Liver (tissue), 9 donors: Measurements from ENCODE around the gene HMGCS1. TPM values are rescaled to one million over a fixed set of nuclear protein-coding genes. Genes with fewer than 3 reads are reported as not detected.
"Not testable (repeated sequence)": the region's sequence is repeated elsewhere in the genome, so short reads cannot be mapped to it uniquely, and the experiment has no call there.

Source experiments
- DNase-seq: peaks from one replicate; pipeline ENCODE4 v3.0.0-alpha.2; 2017; ENCODE audit warnings: low spot score
- H3K27ac ChIP-seq, 2 donors: one replicate each; pipeline ENCODE4 v1.7.0; 2013; ENCODE audit warnings: inconsistent platforms in 2 of 2, low read length in 2 of 2, control low read depth in 1 of 2, low read depth in 1 of 2, mild to moderate bottlenecking in 1 of 2
- H3K27me3 ChIP-seq, 4 donors: one replicate each; pipeline versions ENCODE4 v1.6.1 to v1.7.0; 2013; ENCODE audit warnings: low read length in 3 of 4, inconsistent platforms in 1 of 4, mild to moderate bottlenecking in 1 of 4, moderate library complexity in 1 of 4; ENCODE audit not compliant: control insufficient read depth in 4 of 4, insufficient read depth in 4 of 4
- H3K36me3 ChIP-seq, 4 donors: one replicate each; pipeline versions ENCODE4 v1.6.1 to v1.7.0; 2013; ENCODE audit warnings: low read length in 3 of 4, mild to moderate bottlenecking in 3 of 4, low read depth in 1 of 4, moderate library complexity in 1 of 4; ENCODE audit not compliant: control insufficient read depth in 4 of 4, insufficient read depth in 3 of 4
- H3K4me1 ChIP-seq, 4 donors: one replicate each; pipeline versions ENCODE4 v1.6.1 to v1.7.0; 2013; ENCODE audit warnings: low read length in 3 of 4, mild to moderate bottlenecking in 3 of 4, moderate library complexity in 1 of 4; ENCODE audit not compliant: control insufficient read depth in 4 of 4, insufficient read depth in 4 of 4
- H3K4me3 ChIP-seq, 3 donors: one replicate each; pipeline versions ENCODE4 v1.6.1 to v1.7.0; 2013; ENCODE audit warnings: low read length in 3 of 3, control low read depth in 1 of 3, low read depth in 1 of 3, mild to moderate bottlenecking in 1 of 3
- H3K9ac ChIP-seq, 2 donors: one replicate each; pipeline ENCODE4 v1.7.0; 2013; ENCODE audit warnings: low read length in 2 of 2, mild to moderate bottlenecking in 2 of 2, moderate library complexity in 2 of 2, control low read depth in 1 of 2, low read depth in 1 of 2
- H3K9me3 ChIP-seq, 4 donors: one replicate each; pipeline versions ENCODE4 v1.6.1 to v1.7.0; 2013; ENCODE audit warnings: low read length in 3 of 4; ENCODE audit not compliant: control insufficient read depth in 4 of 4
- FOXA2 ChIP-seq: IDR thresholded peaks from 2 replicates; pipeline ENCODE4 v1.6.1; 2016; ENCODE audit warnings: antibody characterized with exemption
- HNF4A ChIP-seq, 2 donors: conservative IDR thresholded peaks; 2 replicates each; pipeline ENCODE4 v1.6.1; 2016; ENCODE audit warnings: antibody characterized with exemption in 2 of 2, mild to moderate bottlenecking in 2 of 2
- NR2F2 ChIP-seq: IDR thresholded peaks from 2 replicates; pipeline ENCODE4 v1.6.1; 2016; ENCODE audit warnings: antibody characterized with exemption
- RAD21 ChIP-seq, 2 donors: IDR thresholded peaks; 2 replicates each; pipeline ENCODE4 v1.6.1; 2016; ENCODE audit warnings: antibody characterized with exemption in 2 of 2, mild to moderate bottlenecking in 2 of 2
- RXRA ChIP-seq, 2 donors: IDR thresholded peaks; 2 replicates each; pipeline ENCODE4 v1.6.1; 2017 to 2018; ENCODE audit warnings: antibody characterized with exemption in 2 of 2, mild to moderate bottlenecking in 1 of 2
- SP1 ChIP-seq: IDR thresholded peaks from 2 replicates; pipeline ENCODE4 v1.6.1; 2018; ENCODE audit warnings: antibody characterized with exemption, mild to moderate bottlenecking
- YY1 ChIP-seq: IDR thresholded peaks from 2 replicates; pipeline ENCODE4 v1.6.1; 2016; ENCODE audit warnings: antibody characterized with exemption, mild to moderate bottlenecking
- WGBS: extraction: QIAGEN DNeasy Blood & Tissue Kit; methylation state at CpG from one replicate; pipeline ENCODE4 v1.1.7; 2013; 5-methylcytosine and 5-hydroxymethylcytosine counted together
- polyA plus RNA-seq, 2 donors: library from polyadenylated mRNA; stranded (reverse) in 1 of 2; unstranded in 1 of 2; fragments of 200-250 nt in 1 of 2; fragments of >200 nt in 1 of 2; fragmentation: Nextera tagmentation in 1 of 2; extraction: Ambion mirVana in 1 of 2; gene quantifications; one replicate each; pipeline versions ENCODE4 v1.2.1 to v1.2.3, GENCODE V29; 2013 to 2015
- total RNA-seq, 2 donors: library from RNA; depleted of rRNA; stranded (reverse); fragments of >200 nt; gene quantifications; one replicate each; pipeline ENCODE4 v1.2.3, GENCODE V29; 2014
- TF ChIP-seq, protein P1 (sequence below): IDR thresholded peaks from 2 replicates; pipeline ENCODE4 v1.6.1; 2016; ENCODE audit warnings: antibody characterized with exemption, mild to moderate bottlenecking
- TF ChIP-seq, protein P2 (sequence below): fragments of 150-350 bp; IDR thresholded peaks from 2 replicates; pipeline ENCODE4 v1.5.1; 2017; ENCODE audit warnings: improper control_type of control experiment, low read depth, low read length; ENCODE audit not compliant: missing input control
- TF ChIP-seq, protein P3 (sequence below): IDR thresholded peaks from 2 replicates; pipeline ENCODE4 v1.6.1; 2016; ENCODE audit warnings: antibody characterized with exemption
- donor health status: healthy.
- donor health status: healthy.
- donor health status: healthy.
- donor health status: healthy.
- donor health status: healthy.

The HMGCS1 gene
- total and polyA plus RNA-seq, 4 donors = 41.7 to 878 (median 286) TPM

DNA sequence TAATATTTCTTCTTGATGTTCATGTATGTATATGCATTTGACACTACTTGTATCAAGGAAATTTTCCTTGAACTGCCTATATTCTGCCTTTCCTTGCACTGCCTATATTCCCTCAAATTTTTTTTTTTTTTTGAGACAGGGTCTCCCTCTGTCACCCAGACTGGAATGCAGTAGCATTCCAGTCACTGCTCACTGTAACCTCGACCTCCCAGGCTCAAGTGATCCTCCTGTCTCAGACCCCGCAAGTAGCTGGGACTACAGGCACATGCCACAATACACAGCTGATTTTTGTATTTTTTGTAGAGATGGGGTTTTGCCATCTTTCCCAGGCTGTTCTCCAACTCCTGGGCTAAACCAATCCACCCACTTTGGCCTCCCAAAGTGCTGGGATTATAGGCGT is 4.1 kb downstream of the HMGCS1 start:
- Histone ChIP-seq H3K9ac (peak overlapping the region in 1 of 2 donors; percentile 75), H3K36me3 (peaks cover 0 to under 1% (median 0%) of the 10 kb centered on the region in 4 donors), H3K4me3 (no peak overlapping the region), H3K27me3 (no peaks in the 10 kb centered on the region), H3K9me3 (no peaks in the 10 kb centered on the region), H3K4me1 (peaks cover 2 to 71% (median 35%) of the 10 kb centered on the region in 4 donors), H3K27ac (no peak overlapping the region)
- no peak for DNase-seq
- TF ChIP-seq FOXA2 (no peak), YY1 (no peak), NR2F2 (no peak), RXRA (IDR thresholded peaks at IDR 0.05) (no peak)
- TF ChIP-seq, protein P1, sequence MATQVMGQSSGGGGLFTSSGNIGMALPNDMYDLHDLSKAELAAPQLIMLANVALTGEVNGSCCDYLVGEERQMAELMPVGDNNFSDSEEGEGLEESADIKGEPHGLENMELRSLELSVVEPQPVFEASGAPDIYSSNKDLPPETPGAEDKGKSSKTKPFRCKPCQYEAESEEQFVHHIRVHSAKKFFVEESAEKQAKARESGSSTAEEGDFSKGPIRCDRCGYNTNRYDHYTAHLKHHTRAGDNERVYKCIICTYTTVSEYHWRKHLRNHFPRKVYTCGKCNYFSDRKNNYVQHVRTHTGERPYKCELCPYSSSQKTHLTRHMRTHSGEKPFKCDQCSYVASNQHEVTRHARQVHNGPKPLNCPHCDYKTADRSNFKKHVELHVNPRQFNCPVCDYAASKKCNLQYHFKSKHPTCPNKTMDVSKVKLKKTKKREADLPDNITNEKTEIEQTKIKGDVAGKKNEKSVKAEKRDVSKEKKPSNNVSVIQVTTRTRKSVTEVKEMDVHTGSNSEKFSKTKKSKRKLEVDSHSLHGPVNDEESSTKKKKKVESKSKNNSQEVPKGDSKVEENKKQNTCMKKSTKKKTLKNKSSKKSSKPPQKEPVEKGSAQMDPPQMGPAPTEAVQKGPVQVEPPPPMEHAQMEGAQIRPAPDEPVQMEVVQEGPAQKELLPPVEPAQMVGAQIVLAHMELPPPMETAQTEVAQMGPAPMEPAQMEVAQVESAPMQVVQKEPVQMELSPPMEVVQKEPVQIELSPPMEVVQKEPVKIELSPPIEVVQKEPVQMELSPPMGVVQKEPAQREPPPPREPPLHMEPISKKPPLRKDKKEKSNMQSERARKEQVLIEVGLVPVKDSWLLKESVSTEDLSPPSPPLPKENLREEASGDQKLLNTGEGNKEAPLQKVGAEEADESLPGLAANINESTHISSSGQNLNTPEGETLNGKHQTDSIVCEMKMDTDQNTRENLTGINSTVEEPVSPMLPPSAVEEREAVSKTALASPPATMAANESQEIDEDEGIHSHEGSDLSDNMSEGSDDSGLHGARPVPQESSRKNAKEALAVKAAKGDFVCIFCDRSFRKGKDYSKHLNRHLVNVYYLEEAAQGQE = no peak
- WGBS = 76% methylated on average over 3 of the region's 3 CpGs

- DNase-seq, H3K4me3 ChIP-seq, H3K9ac ChIP-seq, H3K36me3 ChIP-seq, H3K27me3 ChIP-seq, H3K27ac ChIP-seq, H3K9me3 ChIP-seq: not testable (repeated sequence)
- H3K4me1 ChIP-seq = peaks cover 2 to 76% (median 33%) of the 10 kb centered on the region in 4 donors
- 70% methylated on average over 5 of the region's 5 CpGs for WGBS
These were observed 6.3 kb downstream of the HMGCS1 start for GRCh38 chr5:43306954-43307353.

DNA sequence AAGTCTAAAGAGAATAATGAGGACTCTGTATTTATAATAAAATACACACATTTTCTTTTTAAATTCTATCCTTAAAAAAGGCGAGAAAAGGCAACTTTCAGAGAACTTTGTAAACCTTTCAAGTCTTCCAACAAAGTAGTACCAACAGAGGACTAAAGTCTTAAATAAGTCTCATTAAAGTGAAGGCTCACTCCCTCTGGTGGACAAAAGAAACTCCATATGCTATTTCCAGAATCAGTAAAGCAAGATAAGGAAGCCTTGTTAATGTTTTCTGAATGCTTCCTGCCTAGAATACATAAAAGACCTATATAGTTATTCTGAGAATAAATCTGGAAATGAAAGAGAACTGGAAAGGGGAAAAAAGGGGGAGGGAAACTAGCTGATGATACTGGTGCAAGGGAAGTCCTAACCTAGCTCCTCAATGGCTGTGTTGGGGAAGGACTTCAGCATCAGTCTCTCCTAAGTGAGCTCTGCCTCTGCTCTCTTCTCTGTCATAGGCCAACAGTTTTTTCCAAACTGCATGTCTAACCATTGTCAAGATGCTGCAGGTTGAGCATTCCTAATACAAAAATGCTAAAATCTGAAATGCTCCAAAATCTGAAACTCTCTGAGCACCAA is 7.2 kb downstream of the HMGCS1 start:
- Histone ChIP-seq H3K36me3 (peaks cover 0 to 8% (median 2%) of the 10 kb centered on the region in 4 donors), H3K4me1 (peaks cover 2 to 67% (median 29%) of the 10 kb centered on the region in 4 donors), H3K27ac (no peak overlapping the region), H3K27me3 (no peaks in the 10 kb centered on the region), H3K9ac (no peak overlapping the region), H3K9me3 (no peaks in the 10 kb centered on the region), H3K4me3 (no peak overlapping the region)
- 67% methylated on average over 1 of the region's 1 CpG for WGBS
- no peak for DNase-seq
- TF ChIP-seq HNF4A (conservative IDR thresholded peaks at IDR 0.05) = peak in 1 of 2 donors; percentile 19
- TF ChIP-seq, protein P2, sequence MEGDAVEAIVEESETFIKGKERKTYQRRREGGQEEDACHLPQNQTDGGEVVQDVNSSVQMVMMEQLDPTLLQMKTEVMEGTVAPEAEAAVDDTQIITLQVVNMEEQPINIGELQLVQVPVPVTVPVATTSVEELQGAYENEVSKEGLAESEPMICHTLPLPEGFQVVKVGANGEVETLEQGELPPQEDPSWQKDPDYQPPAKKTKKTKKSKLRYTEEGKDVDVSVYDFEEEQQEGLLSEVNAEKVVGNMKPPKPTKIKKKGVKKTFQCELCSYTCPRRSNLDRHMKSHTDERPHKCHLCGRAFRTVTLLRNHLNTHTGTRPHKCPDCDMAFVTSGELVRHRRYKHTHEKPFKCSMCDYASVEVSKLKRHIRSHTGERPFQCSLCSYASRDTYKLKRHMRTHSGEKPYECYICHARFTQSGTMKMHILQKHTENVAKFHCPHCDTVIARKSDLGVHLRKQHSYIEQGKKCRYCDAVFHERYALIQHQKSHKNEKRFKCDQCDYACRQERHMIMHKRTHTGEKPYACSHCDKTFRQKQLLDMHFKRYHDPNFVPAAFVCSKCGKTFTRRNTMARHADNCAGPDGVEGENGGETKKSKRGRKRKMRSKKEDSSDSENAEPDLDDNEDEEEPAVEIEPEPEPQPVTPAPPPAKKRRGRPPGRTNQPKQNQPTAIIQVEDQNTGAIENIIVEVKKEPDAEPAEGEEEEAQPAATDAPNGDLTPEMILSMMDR = peak; percentile 55
- TF ChIP-seq, protein P3, sequence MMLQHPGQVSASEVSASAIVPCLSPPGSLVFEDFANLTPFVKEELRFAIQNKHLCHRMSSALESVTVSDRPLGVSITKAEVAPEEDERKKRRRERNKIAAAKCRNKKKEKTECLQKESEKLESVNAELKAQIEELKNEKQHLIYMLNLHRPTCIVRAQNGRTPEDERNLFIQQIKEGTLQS = no peak
- TF ChIP-seq RAD21 (IDR thresholded peaks at IDR 0.05) = peak; percentile 76 to 82
- TF ChIP-seq NR2F2 = no peak
- no peak for TF ChIP-seq SP1
